Transverse colon (tissue), 3 donors: ENCODE measurements around the gene TSPO2.

ENCODE experiments used
- CTCF ChIP-seq, 5 experiments: fragments of 200-600 bp in 3 of 5; fragments of 450-650 bp in 2 of 5; sonication (generic) in 3 of 5; IDR thresholded peaks; 1 replicate in 2 of 5; 2 replicates in 3 of 5; pipeline ENCODE4 v1.5.1; 2016 to 2017; ENCODE audit warnings: antibody characterized with exemption in 5 of 5, inconsistent platforms in 3 of 5, mild to moderate bottlenecking in 2 of 5, moderate library complexity in 1 of 5
- POLR2A ChIP-seq: fragments of 450-650 bp; IDR thresholded peaks from one replicate; pipeline ENCODE4 v1.6.1; 2016; ENCODE audit warnings: antibody characterized with exemption, mild to moderate bottlenecking, moderate library complexity

- TF ChIP-seq CTCF (IDR thresholded peaks at IDR 0.05) (no peak), POLR2A (no peak)
Measured at GRCh38 chr6:41023114-41023513, 19.2 kb upstream of the TSPO2 start.
